ENCODE results near the gene TBX3.

DNA sequence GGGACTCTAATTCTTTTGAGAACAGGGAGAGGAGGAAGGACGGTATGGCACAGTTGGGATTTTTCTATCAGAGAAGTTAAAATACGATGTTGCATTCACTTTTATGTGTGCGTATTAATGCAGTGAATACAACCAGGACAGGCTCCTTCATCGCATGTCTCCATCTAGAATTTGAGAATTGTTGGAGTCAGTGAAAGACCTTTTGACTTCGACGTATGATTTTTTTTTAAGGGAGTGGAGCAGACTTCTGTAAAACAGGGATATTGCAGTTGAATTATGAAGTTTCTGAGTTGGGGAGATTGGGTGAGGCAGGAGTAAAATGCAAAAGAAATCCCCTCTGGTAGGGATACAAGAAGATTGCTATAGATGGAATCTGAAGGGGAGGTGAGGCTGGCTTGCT lies 9.6 kb upstream of the TBX3 start:
- TF ChIP-seq EP300 (IDR thresholded peaks at IDR 0.05; ENCODE audit: borderline replicate concordance) (no peak), TEAD4 (IDR thresholded peaks at IDR 0.05) (no peak), TAF1 (IDR thresholded peaks at IDR 0.05; ENCODE audit: low read depth) (no peak), RAD21 (IDR thresholded peaks at IDR 0.05; ENCODE audit: low read depth) (no peak), EGR1 (IDR thresholded peaks at IDR 0.05) (no peak), REST (IDR thresholded peaks at IDR 0.05; ENCODE audit: low read depth) (no peak), CREB1 (IDR thresholded peaks at IDR 0.05; ENCODE audit: low read depth) (no peak)
